Caco-2 (cell line): ENCODE data around the gene ADGRL3. TPM values are rescaled to one million over a fixed set of nuclear protein-coding genes. Genes with fewer than 3 reads are reported as not detected.

Experiments
- Bru-seq: library from RNA; stranded (reverse); fragments of 400-500 nt; gene quantifications from one replicate; lab custom pipeline; 2021; lab: Mats Ljungman, UMichigan
- BruChase-seq, 2 experiments: library from RNA; stranded (reverse); fragments of 400-500 nt; gene quantifications; one replicate each; lab custom pipeline; 2021; lab: Mats Ljungman, UMichigan
- BruUV-seq: library from RNA; stranded (reverse); fragments of 400-500 nt; replicated peaks from 2 replicates; lab custom pipeline; 2021; lab: Mats Ljungman, UMichigan
- CTCF ChIA-PET: fragments of 300-600 bp; sonication (Branson Sonifier 250); formaldehyde crosslinking; loops from one replicate; lab custom pipeline; 2022; ENCODE audit warnings: antibody characterized with exemption; lab: Charles Lee
- POLR2A ChIA-PET: fragments of 300-600 bp; sonication (Branson Sonifier 250); formaldehyde crosslinking; loops from one replicate; lab custom pipeline; 2022; ENCODE audit warnings: antibody characterized with exemption; lab: Charles Lee
- DNase-seq, 2 experiments: peaks; one replicate each; pipeline versions ENCODE4 v3.0.0 to v3.0.0-alpha.2; 2020 to 2022
- H3K27me3 ChIP-seq: replicated peaks from 2 replicates; pipeline ENCODE4 v1.6.0; 2011; ENCODE audit warnings: low read length; ENCODE audit not compliant: control insufficient read depth, insufficient read depth
- H3K36me3 ChIP-seq: 2 replicates; pipeline ENCODE4 v1.5.1; 2011; ENCODE audit warnings: low read length; ENCODE audit not compliant: control insufficient read depth, insufficient read depth
- H3K4me1 ChIP-seq: fragments of 250-450 bp; sonication (Bioruptor Pico); 2 replicates; pipeline ENCODE4 v1.5.1; 2020; ENCODE audit warnings: mild to moderate bottlenecking
- H3K4me3 ChIP-seq: 2 replicates; pipeline ENCODE4 v1.5.1; 2011; ENCODE audit warnings: low read depth, mild to moderate bottlenecking, control low read depth, low read length
- H3K9me3 ChIP-seq: fragments of 250-450 bp; sonication (Bioruptor Pico); 2 replicates; pipeline ENCODE4 v1.5.1; 2020; ENCODE audit warnings: mild to moderate bottlenecking, moderate library complexity
- H3K27ac Mint-ChIP-seq: one replicate; pipeline ENCODE4 v1.8.0; 2022; ENCODE audit warnings: mixed read lengths; ENCODE audit not compliant: unreplicated experiment
- H3K27me3 Mint-ChIP-seq: one replicate; pipeline ENCODE4 v1.8.0; 2022; ENCODE audit warnings: mixed read lengths; ENCODE audit not compliant: insufficient read depth, unreplicated experiment
- H3K36me3 Mint-ChIP-seq: one replicate; pipeline ENCODE4 v1.8.0; 2022; ENCODE audit warnings: mild to moderate bottlenecking, mixed read lengths; ENCODE audit not compliant: insufficient read depth, unreplicated experiment
- H3K4me1 Mint-ChIP-seq: one replicate; pipeline ENCODE4 v1.8.0; 2022; ENCODE audit warnings: low read depth, mixed read lengths; ENCODE audit not compliant: unreplicated experiment
- H3K4me3 Mint-ChIP-seq: one replicate; pipeline ENCODE4 v1.8.0; 2022; ENCODE audit warnings: mild to moderate bottlenecking, moderate library complexity, mixed read lengths; ENCODE audit not compliant: unreplicated experiment
- H3K9me3 Mint-ChIP-seq: one replicate; pipeline ENCODE4 v1.8.0; 2022; ENCODE audit warnings: mixed read lengths; ENCODE audit not compliant: unreplicated experiment
- CTCF ChIP-seq, 2 experiments: fragments of 200-600 bp in 1 of 2; IDR thresholded peaks; 1 replicate in 1 of 2; 2 replicates in 1 of 2; pipeline versions ENCODE4 v1.5.1 to v1.8.0; 2011 to 2022; ENCODE audit warnings: antibody characterized with exemption in 1 of 2, control low read depth in 1 of 2, inconsistent platforms in 1 of 2, low read depth in 1 of 2, low read length in 1 of 2, mild to moderate bottlenecking in 1 of 2, moderate library complexity in 1 of 2; ENCODE audit not compliant: insufficient read depth in 1 of 2, severe bottlenecking in 1 of 2, unreplicated experiment in 1 of 2
- intact Hi-C: fragments of 100-400 bp; cut with micrococcal nuclease; formaldehyde crosslinking; loops from one replicate; pipeline ENCODE4 v1.10.0; 2022; ENCODE audit not compliant: unreplicated experiment
- long read RNA-seq: library from polyadenylated mRNA; stranded (forward); transcript quantifications from one replicate; pipeline ENCODE4 v2.0.0, GENCODE V29; 2022
- total RNA-seq: library from RNA; stranded (reverse); gene quantifications from 2 replicates; pipeline ENCODE4 v1.2.3, GENCODE V29; 2022

Gene ADGRL3
- 1.5 and 1.9 TPM in 2 replicates for total RNA-seq
- percentile 35 among the genes with signal in this experiment for Bru-seq, nascent RNA
- BruChase-seq, experiment 1, labeled RNA remaining after a 2-hour chase = percentile 28 among the genes with signal in this experiment
- BruChase-seq, experiment 2, labeled RNA remaining after a 6-hour chase = percentile 25 among the genes with signal in this experiment
- long read RNA-seq, partial matches to known transcripts = 0 of 4 reads
- long read RNA-seq, other reads (novel, unspliced or antisense) = 4 of 4 reads

DNA sequence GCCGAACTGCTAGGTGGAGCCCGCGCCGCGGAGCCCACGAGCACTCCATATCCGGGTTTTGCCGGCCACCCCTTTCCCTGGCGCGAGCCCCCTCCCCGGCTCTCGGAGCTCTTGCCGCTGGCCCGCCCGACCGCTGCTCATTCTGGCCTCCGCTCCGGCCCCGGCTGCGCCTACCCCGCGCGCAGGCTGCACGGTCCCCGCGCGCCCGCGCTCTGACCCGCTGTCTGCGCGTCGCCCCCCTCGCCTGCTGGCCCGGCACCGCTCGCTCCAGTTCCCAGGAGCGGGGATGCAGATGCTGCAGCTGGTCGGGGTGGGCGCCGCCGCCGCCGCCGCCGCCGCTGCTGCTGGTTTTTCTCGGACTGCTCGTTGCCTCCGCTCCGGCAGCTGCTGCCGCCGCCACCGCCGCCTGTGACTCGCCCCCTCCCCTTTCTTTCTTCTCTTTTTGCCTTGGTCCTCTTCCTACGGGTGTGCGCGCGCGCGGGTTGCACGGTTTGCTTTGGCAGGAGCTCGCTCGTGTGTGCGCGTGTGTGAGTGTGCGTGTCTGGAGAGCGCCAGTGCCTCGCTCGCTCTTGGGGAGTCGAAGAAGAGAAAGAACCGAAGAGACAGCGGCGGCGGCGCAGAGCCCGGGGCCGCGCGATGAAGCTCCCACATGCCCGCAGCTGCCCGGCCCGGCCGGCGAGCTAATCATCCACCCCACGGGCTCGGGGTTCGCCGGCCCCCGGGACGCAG lies at the start of gene ADGRL3:
Gene ADGRL3 (plus strand): TSS at position 140 of the 729 bp plus-strand sequence.
- no peak within 1 kb of the TSS for H3K4me3 Mint-ChIP-seq
- H3K9me3 Mint-ChIP-seq = peaks cover 6% of the 10 kb centered on the region
- H3K4me3 ChIP-seq = no peak within 1 kb of the TSS
- peaks cover 10% of the 10 kb centered on the region for H3K36me3 Mint-ChIP-seq
- no peaks in the 10 kb centered on the region for H3K9me3 ChIP-seq
- no peak for DNase-seq
- POLR2A ChIA-PET = no interaction called here
- H3K36me3 ChIP-seq = no peaks in the 10 kb centered on the region
- no peaks in the 10 kb centered on the region for H3K27me3 Mint-ChIP-seq
- peaks cover 21% of the 10 kb centered on the region for H3K4me1 ChIP-seq
- CTCF ChIA-PET = no interaction called here
- no TSS peak for BruUV-seq
- peaks cover 8% of the 10 kb centered on the region for H3K4me1 Mint-ChIP-seq
- no peak for TF ChIP-seq CTCF (IDR thresholded peaks at IDR 0.05; ENCODE audit: insufficient read depth in 1 of 2, low read depth in 1 of 2, low read length in 1 of 2, severe bottlenecking in 1 of 2, unreplicated experiment in 1 of 2)
- intact Hi-C loops = loop anchor here (10.0 kb wide), 2 partner anchors 354 to 356 kb away; no protein-coding TSS in a partner anchor
- peak within 1 kb of the TSS; percentile 14 for H3K27ac Mint-ChIP-seq
- no peaks in the 10 kb centered on the region for H3K27me3 ChIP-seq

DNA sequence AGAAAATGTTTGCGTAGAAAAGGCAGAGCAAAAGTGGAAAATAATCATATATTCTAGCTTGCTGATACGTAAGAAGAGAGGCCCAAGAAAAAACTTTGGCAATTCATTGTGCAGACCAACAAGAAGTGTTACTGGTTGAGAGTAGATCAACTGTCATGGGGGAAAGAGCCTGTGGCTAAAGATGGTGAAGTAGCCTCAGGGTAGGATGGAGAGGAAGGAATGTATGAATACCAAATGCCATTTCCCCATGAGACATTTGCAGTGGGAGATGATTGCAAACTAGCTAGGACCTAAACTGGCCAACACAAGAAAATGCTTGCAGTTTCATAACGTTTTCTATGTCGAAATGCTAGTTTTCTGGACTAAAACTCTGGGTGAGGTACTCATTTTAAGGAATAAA lies 47.7 kb upstream of the ADGRL3 start:
- BruUV-seq = no TSS peak
- intact Hi-C loops = no loop called here
- no peaks in the 10 kb centered on the region for H3K9me3 ChIP-seq
- DNase-seq = no peak
- no peaks in the 10 kb centered on the region for H3K36me3 ChIP-seq
- H3K27me3 Mint-ChIP-seq = no peaks in the 10 kb centered on the region
- no peak overlapping the region for H3K27ac Mint-ChIP-seq
- H3K27me3 ChIP-seq = no peaks in the 10 kb centered on the region
- H3K36me3 Mint-ChIP-seq = no peaks in the 10 kb centered on the region
- H3K4me1 Mint-ChIP-seq = peaks cover 5% of the 10 kb centered on the region
- ChIA-PET CTCF (no interaction called here), POLR2A (no interaction called here)
- no peak for TF ChIP-seq CTCF (IDR thresholded peaks at IDR 0.05; ENCODE audit: insufficient read depth in 1 of 2, low read depth in 1 of 2, low read length in 1 of 2, severe bottlenecking in 1 of 2, unreplicated experiment in 1 of 2)
- no peaks in the 10 kb centered on the region for H3K4me1 ChIP-seq
- H3K9me3 Mint-ChIP-seq = peaks cover 9% of the 10 kb centered on the region
- H3K4me3 ChIP-seq = no peak overlapping the region
- H3K4me3 Mint-ChIP-seq = no peak overlapping the region

- Histone ChIP-seq H3K36me3 (no peaks in the 10 kb centered on the region), H3K9me3 (no peaks in the 10 kb centered on the region), H3K27me3 (no peaks in the 10 kb centered on the region), H3K4me1 (peaks cover 6% of the 10 kb centered on the region; the same call in 1 of the 2 replicates), H3K4me3 (no peak overlapping the region)
- H3K36me3 Mint-ChIP-seq = no peaks in the 10 kb centered on the region
- H3K4me1 Mint-ChIP-seq = peaks cover 6% of the 10 kb centered on the region
- no peaks in the 10 kb centered on the region for H3K9me3 Mint-ChIP-seq
- no peak for DNase-seq
- no TSS peak for BruUV-seq
- no peak overlapping the region for H3K27ac Mint-ChIP-seq
- no peak overlapping the region for H3K4me3 Mint-ChIP-seq
- CTCF ChIA-PET = no interaction called here
- no peaks in the 10 kb centered on the region for H3K27me3 Mint-ChIP-seq
- no peak for TF ChIP-seq CTCF (IDR thresholded peaks at IDR 0.05; ENCODE audit: insufficient read depth in 1 of 2, low read depth in 1 of 2, low read length in 1 of 2, severe bottlenecking in 1 of 2, unreplicated experiment in 1 of 2)
- intact Hi-C loops = no loop called here
- POLR2A ChIA-PET = no interaction called here
Measured at GRCh38 chr4:61160478-61160877, 39.6 kb upstream of the ADGRL3 start.
